Measurements from ENCODE around the gene CACNA2D3.

Gene CACNA2D3

GRCh38 chr3:54213907-54214306 is 91.6 kb downstream of the CACNA2D3 start:
- H3K4me3 ChIP-seq (ENCODE audit: low read depth, low read length) = no peak overlapping the region

- no peak overlapping the region for H3K4me3 ChIP-seq (ENCODE audit: low read depth, low read length)
Measured at GRCh38 chr3:54214845-54215244, 92.5 kb downstream of the CACNA2D3 start.

- H3K4me3 ChIP-seq (ENCODE audit: low read depth, low read length) = no peak overlapping the region
Measured at GRCh38 chr3:54215521-54215920, 93.2 kb downstream of the CACNA2D3 start.

- H3K4me3 ChIP-seq (ENCODE audit: low read depth, low read length) = no peak overlapping the region
Measured at GRCh38 chr3:54217828-54218227, 95.5 kb downstream of the CACNA2D3 start.

GRCh38 chr3:54222316-54222715 is 100.0 kb downstream of the CACNA2D3 start:
- H3K4me3 ChIP-seq (ENCODE audit: low read depth, low read length) = no peak overlapping the region

GRCh38 chr3:54223063-54223462 is 100.7 kb downstream of the CACNA2D3 start:
- no peak overlapping the region for H3K4me3 ChIP-seq (ENCODE audit: low read depth, low read length)

- no peak overlapping the region for H3K4me3 ChIP-seq (ENCODE audit: low read depth, low read length)
Measured at GRCh38 chr3:54225841-54226528, 103.6 kb downstream of the CACNA2D3 start.

- no peak overlapping the region for H3K4me3 ChIP-seq (ENCODE audit: low read depth, low read length)
Measured at GRCh38 chr3:54228806-54229205, 106.5 kb downstream of the CACNA2D3 start.

GRCh38 chr3:54232618-54233017 is 110.3 kb downstream of the CACNA2D3 start:
- H3K4me3 ChIP-seq (ENCODE audit: low read depth, low read length) = no peak overlapping the region

- H3K4me3 ChIP-seq (ENCODE audit: low read depth, low read length) = no peak overlapping the region
Measured at GRCh38 chr3:54235998-54236397, 113.6 kb downstream of the CACNA2D3 start.

GRCh38 chr3:54237109-54237508 is 114.8 kb downstream of the CACNA2D3 start:
- no peak overlapping the region for H3K4me3 ChIP-seq (ENCODE audit: low read depth, low read length)

GRCh38 chr3:54237788-54238502 is 115.6 kb downstream of the CACNA2D3 start:
- H3K4me3 ChIP-seq (ENCODE audit: low read depth, low read length) = no peak overlapping the region

GRCh38 chr3:54240309-54240708 is 118.0 kb downstream of the CACNA2D3 start:
- H3K4me3 ChIP-seq (ENCODE audit: low read depth, low read length) = no peak overlapping the region

- no peak overlapping the region for H3K4me3 ChIP-seq (ENCODE audit: low read depth, low read length)
Measured at GRCh38 chr3:54243056-54243931, 120.9 kb downstream of the CACNA2D3 start.

- no peak overlapping the region for H3K4me3 ChIP-seq (ENCODE audit: low read depth, low read length)
Measured at GRCh38 chr3:54243960-54244682, 121.8 kb downstream of the CACNA2D3 start.

GRCh38 chr3:54251705-54252104 is 129.4 kb downstream of the CACNA2D3 start:
- H3K4me3 ChIP-seq (ENCODE audit: low read depth, low read length) = no peak overlapping the region

GRCh38 chr3:54257125-54257720 is 134.9 kb downstream of the CACNA2D3 start:
- H3K4me3 ChIP-seq (ENCODE audit: low read depth, low read length) = no peak overlapping the region

GRCh38 chr3:54259636-54260035 is 137.3 kb downstream of the CACNA2D3 start:
- H3K4me3 ChIP-seq (ENCODE audit: low read depth, low read length) = no peak overlapping the region

- no peak overlapping the region for H3K4me3 ChIP-seq (ENCODE audit: low read depth, low read length)
Measured at GRCh38 chr3:54261141-54261540, 138.8 kb downstream of the CACNA2D3 start.

GRCh38 chr3:54262541-54262940 is 140.2 kb downstream of the CACNA2D3 start:
- H3K4me3 ChIP-seq (ENCODE audit: low read depth, low read length) = no peak overlapping the region

Data from iPS-11a (cell line).